ENCODE data around the gene MYBBP1A. TPM values are rescaled to one million over a fixed set of nuclear protein-coding genes. Genes with fewer than 3 reads are reported as not detected.

MYBBP1A gene
- total RNA-seq, 1 donor from 2014 or later = 47.1 TPM

DNA sequence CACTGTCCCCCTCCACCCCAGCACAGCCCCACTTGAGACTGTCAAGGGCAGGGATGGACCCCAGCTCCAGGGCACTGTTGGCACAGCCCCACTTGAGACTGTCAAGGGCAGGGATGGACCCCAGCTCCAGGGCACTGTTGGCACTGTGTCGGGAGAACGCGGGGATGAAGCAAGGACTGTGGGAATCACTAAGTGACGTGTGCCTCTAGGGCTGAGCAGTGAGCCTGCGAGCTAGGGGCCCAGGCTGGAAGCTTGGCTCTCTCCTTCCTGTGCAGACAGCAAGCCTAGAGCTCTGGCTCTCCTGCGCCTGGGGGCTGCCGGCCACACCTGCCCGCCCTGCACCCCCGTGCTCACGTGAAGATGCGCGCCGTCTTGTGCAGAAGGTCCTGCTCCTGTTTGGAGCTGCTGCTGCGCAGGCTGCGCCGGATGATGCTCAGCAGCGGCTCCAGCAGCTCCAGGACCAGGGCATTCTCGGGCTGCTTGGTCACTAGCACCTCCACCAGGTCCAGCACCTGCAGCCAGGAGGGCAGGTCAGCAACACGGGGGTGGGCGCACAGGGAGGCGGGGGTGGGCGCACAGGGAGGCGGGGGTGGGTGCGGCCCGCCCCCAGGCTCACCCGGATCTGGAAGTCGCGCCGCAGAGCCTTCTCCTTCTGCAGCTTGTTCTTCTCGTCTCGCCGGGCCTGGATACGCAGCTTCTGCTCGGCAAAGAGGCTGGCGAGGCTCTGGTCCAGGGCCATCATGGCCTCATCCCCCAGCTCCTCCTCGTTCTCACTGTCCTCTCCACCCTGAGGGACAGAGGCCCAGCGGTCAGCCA lies 10.8 kb downstream of the MYBBP1A start:
- no peak for TF ChIP-seq POLR2A (IDR thresholded peaks at IDR 0.05)
- TF ChIP-seq, protein P1, sequence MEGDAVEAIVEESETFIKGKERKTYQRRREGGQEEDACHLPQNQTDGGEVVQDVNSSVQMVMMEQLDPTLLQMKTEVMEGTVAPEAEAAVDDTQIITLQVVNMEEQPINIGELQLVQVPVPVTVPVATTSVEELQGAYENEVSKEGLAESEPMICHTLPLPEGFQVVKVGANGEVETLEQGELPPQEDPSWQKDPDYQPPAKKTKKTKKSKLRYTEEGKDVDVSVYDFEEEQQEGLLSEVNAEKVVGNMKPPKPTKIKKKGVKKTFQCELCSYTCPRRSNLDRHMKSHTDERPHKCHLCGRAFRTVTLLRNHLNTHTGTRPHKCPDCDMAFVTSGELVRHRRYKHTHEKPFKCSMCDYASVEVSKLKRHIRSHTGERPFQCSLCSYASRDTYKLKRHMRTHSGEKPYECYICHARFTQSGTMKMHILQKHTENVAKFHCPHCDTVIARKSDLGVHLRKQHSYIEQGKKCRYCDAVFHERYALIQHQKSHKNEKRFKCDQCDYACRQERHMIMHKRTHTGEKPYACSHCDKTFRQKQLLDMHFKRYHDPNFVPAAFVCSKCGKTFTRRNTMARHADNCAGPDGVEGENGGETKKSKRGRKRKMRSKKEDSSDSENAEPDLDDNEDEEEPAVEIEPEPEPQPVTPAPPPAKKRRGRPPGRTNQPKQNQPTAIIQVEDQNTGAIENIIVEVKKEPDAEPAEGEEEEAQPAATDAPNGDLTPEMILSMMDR (IDR thresholded peaks at IDR 0.05) = no peak
- no peak for TF ChIP-seq POLR2AphosphoS5 (IDR thresholded peaks at IDR 0.05; ENCODE audit: insufficient read depth in 1 of 2, low read depth in 1 of 2)
- Histone ChIP-seq H3K9me3 (no peaks in the 10 kb centered on the region), H3K27ac (no peak overlapping the region), H3K4me3 (no peak overlapping the region), H3K27me3 (no peaks in the 10 kb centered on the region), H3K36me3 (peaks cover 0 to 77% of the 10 kb centered on the region in 2 donors), H3K4me1 (no peaks in the 10 kb centered on the region)
- intact Hi-C loops (cut with DNase I) = no loop called here
- DNase-seq (ENCODE audit: extremely low spot score in 2 of 2) = no peak

- Histone ChIP-seq H3K27ac (no peak overlapping the region), H3K9me3 (no peaks in the 10 kb centered on the region), H3K27me3 (no peaks in the 10 kb centered on the region), H3K4me3 (no peak overlapping the region), H3K4me1 (no peaks in the 10 kb centered on the region), H3K36me3 (peaks cover 0 to 76% of the 10 kb centered on the region in 2 donors)
- TF ChIP-seq POLR2A (IDR thresholded peaks at IDR 0.05) (no peak), POLR2AphosphoS5 (IDR thresholded peaks at IDR 0.05; ENCODE audit: insufficient read depth in 1 of 2, low read depth in 1 of 2) (no peak)
- TF ChIP-seq, protein P1 (IDR thresholded peaks at IDR 0.05) = no peak
- intact Hi-C loops (cut with DNase I) = no loop called here
- no peak for DNase-seq (ENCODE audit: extremely low spot score in 2 of 2)
Measured at GRCh38 chr17:4543557-4544026, 11.6 kb downstream of the MYBBP1A start.

DNA sequence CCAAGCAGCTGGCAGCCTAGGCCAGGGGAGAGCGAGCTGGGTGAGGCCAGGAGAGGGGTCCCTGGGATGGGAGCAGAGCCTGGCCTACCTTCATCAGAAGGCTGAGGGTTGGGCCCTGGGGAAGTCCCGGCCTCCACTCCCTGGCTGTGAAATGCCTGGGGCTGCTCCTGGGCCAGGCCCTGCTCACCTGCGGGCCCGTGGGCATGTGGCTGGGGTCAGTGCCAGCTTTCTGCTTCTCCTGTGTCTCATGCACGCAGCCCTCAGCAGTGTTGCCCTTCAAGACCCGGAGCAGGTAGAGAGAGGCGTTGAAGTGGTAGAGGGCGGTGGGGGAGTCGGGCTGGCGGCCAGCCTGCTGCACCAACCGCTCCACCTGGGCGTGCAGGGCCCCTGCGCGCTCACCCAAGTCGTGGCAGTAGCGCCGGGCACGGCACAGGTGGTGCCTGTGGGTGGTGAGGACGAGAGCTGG lies 12.4 kb downstream of the MYBBP1A start:
- no peaks in the 10 kb centered on the region for H3K27me3 ChIP-seq
- no peaks in the 10 kb centered on the region for H3K9me3 ChIP-seq
- H3K36me3 ChIP-seq = peaks cover 0 to 68% of the 10 kb centered on the region in 2 donors
- H3K27ac ChIP-seq = no peak overlapping the region
- H3K4me3 ChIP-seq = no peak overlapping the region
- H3K4me1 ChIP-seq = peaks cover 5% of the 10 kb centered on the region
- intact Hi-C loops (cut with DNase I) = no loop called here
- no peak for DNase-seq (ENCODE audit: extremely low spot score in 2 of 2)
- TF ChIP-seq, protein P1 (IDR thresholded peaks at IDR 0.05) = no peak

DNA sequence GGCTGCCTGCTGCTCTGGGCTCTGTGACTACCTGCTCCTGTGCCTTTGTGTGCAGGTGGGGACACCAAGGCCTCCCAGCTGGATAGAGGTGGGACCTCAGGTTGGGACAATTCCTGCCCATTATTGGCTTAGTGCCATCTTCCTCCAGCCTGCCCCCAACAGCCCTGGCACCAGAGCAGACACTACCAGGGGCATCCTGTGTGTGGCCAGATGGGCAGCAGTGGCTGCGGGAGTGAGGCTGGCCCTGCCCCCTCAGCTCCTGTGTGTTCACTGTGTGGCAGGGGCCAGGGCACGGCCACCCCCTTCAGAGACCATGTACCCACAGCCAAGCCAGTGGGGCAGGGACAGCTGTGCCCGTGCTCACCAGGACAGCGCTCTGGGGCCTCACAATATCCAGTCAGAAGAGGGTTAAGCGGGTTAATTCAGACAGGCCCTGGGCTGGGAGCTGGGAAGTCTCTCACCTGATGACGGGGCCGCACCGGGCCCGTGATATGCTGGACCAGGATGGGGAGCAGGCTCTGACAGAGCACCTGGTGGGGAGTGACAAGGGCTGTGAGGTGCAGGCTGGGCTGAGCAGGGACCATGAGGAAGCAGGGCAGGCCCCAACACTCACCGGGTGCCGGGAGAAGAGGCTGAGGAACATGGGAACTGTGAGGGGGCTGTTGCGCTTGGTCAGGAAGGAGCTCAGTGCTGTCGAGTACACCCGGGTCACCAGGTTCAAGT lies 13.0 kb downstream of the MYBBP1A start:
- TF ChIP-seq POLR2AphosphoS5 (IDR thresholded peaks at IDR 0.05; ENCODE audit: insufficient read depth in 1 of 2, low read depth in 1 of 2) (no peak), POLR2A (IDR thresholded peaks at IDR 0.05) (no peak)
- TF ChIP-seq, protein P1 (IDR thresholded peaks at IDR 0.05) = no peak
- DNase-seq (ENCODE audit: extremely low spot score in 2 of 2) = no peak
- intact Hi-C loops (cut with DNase I) = no loop called here
- H3K27me3 ChIP-seq = no peaks in the 10 kb centered on the region
- H3K4me1 ChIP-seq = peaks cover 11% of the 10 kb centered on the region
- no peak overlapping the region for H3K4me3 ChIP-seq
- H3K36me3 ChIP-seq = peaks cover 0 to 62% of the 10 kb centered on the region in 2 donors
- no peaks in the 10 kb centered on the region for H3K9me3 ChIP-seq
- no peak overlapping the region for H3K27ac ChIP-seq
